ENCODE measurements around the gene LCP1.

DNA sequence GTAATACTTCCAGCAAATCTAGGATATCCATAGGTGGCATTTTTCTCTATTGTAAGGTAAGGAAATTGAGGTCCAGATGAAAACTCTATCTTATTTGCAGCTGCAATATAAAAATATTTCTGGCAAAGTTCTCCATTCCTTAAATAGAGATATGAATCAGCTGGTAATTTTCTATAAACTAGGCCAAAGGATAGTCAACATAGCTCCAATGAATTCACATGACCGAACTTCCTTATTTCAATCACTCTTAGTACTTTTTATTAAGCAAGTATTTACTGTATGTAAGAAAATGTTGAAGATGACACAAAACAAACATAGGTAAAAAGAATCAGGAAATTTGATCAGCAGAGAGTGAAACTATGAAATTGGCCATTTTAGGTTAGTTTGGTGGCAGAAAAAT, 13.0 kb upstream of the LCP1 start:
- TF ChIP-seq, protein P1, sequence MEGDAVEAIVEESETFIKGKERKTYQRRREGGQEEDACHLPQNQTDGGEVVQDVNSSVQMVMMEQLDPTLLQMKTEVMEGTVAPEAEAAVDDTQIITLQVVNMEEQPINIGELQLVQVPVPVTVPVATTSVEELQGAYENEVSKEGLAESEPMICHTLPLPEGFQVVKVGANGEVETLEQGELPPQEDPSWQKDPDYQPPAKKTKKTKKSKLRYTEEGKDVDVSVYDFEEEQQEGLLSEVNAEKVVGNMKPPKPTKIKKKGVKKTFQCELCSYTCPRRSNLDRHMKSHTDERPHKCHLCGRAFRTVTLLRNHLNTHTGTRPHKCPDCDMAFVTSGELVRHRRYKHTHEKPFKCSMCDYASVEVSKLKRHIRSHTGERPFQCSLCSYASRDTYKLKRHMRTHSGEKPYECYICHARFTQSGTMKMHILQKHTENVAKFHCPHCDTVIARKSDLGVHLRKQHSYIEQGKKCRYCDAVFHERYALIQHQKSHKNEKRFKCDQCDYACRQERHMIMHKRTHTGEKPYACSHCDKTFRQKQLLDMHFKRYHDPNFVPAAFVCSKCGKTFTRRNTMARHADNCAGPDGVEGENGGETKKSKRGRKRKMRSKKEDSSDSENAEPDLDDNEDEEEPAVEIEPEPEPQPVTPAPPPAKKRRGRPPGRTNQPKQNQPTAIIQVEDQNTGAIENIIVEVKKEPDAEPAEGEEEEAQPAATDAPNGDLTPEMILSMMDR (IDR thresholded peaks at IDR 0.05; ENCODE audit: insufficient read depth, low read depth, low read length) = no peak
- TF ChIP-seq EZH2 (IDR thresholded peaks at IDR 0.05; ENCODE audit: insufficient read depth, low read length) = no peak
